ENCODE results near the gene VPS16.
"Not testable (repeated sequence)": the region's sequence is repeated elsewhere in the genome, so short reads cannot be mapped to it uniquely, and the experiment has no call there.

Gene VPS16

DNA sequence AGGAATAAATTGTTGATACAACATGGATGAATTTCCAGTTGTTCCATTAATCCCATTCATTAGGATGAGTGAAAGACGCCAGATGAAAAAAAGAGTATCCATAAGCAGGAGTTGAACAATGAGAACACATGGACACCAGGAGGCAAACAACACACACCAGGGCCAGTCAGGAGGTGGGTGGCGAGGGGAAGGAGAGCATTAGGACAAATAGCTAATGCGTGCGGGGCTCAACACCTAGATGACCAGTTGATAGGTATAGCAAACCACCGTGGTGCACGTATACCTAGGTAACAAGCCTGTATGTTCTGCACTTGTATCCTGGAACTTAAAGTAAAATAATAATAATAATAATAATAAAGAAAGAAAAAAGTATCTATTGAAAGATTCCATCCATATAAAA is 11.2 kb upstream of the VPS16 start:
- no peak overlapping the region for H3K27ac ChIP-seq
- TF ChIP-seq, protein P1, sequence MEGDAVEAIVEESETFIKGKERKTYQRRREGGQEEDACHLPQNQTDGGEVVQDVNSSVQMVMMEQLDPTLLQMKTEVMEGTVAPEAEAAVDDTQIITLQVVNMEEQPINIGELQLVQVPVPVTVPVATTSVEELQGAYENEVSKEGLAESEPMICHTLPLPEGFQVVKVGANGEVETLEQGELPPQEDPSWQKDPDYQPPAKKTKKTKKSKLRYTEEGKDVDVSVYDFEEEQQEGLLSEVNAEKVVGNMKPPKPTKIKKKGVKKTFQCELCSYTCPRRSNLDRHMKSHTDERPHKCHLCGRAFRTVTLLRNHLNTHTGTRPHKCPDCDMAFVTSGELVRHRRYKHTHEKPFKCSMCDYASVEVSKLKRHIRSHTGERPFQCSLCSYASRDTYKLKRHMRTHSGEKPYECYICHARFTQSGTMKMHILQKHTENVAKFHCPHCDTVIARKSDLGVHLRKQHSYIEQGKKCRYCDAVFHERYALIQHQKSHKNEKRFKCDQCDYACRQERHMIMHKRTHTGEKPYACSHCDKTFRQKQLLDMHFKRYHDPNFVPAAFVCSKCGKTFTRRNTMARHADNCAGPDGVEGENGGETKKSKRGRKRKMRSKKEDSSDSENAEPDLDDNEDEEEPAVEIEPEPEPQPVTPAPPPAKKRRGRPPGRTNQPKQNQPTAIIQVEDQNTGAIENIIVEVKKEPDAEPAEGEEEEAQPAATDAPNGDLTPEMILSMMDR (conservative IDR thresholded peaks at IDR 0.05; ENCODE audit: low read depth, low read length) = no peak
- H3K36me3 ChIP-seq (ENCODE audit: insufficient read depth) = no peaks in the 10 kb centered on the region
- H3K9ac ChIP-seq = no peak overlapping the region
- no peak overlapping the region for H3K4me2 ChIP-seq
- no peaks in the 10 kb centered on the region for H4K20me1 ChIP-seq (ENCODE audit: insufficient read depth)
- H3K4me1 ChIP-seq (ENCODE audit: low read depth, poor library complexity, severe bottlenecking) = peaks cover 20% of the 10 kb centered on the region
- no peak overlapping the region for H3K4me3 ChIP-seq (IDR thresholded peaks at IDR 0.05; ENCODE audit: insufficient read depth, low read depth, low read length)
- no peak overlapping the region for H2AFZ ChIP-seq (ENCODE audit: low read depth)
- H3K79me2 ChIP-seq (ENCODE audit: insufficient read depth, low read depth) = no peaks in the 10 kb centered on the region
- H3K27me3 ChIP-seq (ENCODE audit: insufficient read depth, low read depth) = no peaks in the 10 kb centered on the region

- H3K27ac ChIP-seq; H3K36me3 ChIP-seq (ENCODE audit: insufficient read depth); H3K27me3 ChIP-seq (ENCODE audit: insufficient read depth, low read depth); H3K4me3 ChIP-seq (IDR thresholded peaks at IDR 0.05; ENCODE audit: insufficient read depth, low read depth, low read length); H3K79me2 ChIP-seq (ENCODE audit: insufficient read depth, low read depth); H3K4me2 ChIP-seq; H2AFZ ChIP-seq (ENCODE audit: low read depth); H4K20me1 ChIP-seq (ENCODE audit: insufficient read depth); H3K9ac ChIP-seq: not testable (repeated sequence)
- H3K4me1 ChIP-seq (ENCODE audit: low read depth, poor library complexity, severe bottlenecking) = peaks cover 14% of the 10 kb centered on the region
These were observed 9.3 kb upstream of the VPS16 start for GRCh38 chr20:2831206-2831605.

GRCh38 chr20:2833761-2834160 is 6.8 kb upstream of the VPS16 start:
- no peak overlapping the region for H2AFZ ChIP-seq (ENCODE audit: low read depth)
- TF ChIP-seq, protein P1 (conservative IDR thresholded peaks at IDR 0.05; ENCODE audit: low read depth, low read length) = no peak
- H3K27ac ChIP-seq = no peak overlapping the region
- H3K36me3 ChIP-seq (ENCODE audit: insufficient read depth) = no peaks in the 10 kb centered on the region
- H3K79me2 ChIP-seq (ENCODE audit: insufficient read depth, low read depth) = no peaks in the 10 kb centered on the region
- H3K4me1 ChIP-seq (ENCODE audit: low read depth, poor library complexity, severe bottlenecking) = no peaks in the 10 kb centered on the region
- H3K4me2 ChIP-seq = no peak overlapping the region
- no peaks in the 10 kb centered on the region for H3K27me3 ChIP-seq (ENCODE audit: insufficient read depth, low read depth)
- H4K20me1 ChIP-seq (ENCODE audit: insufficient read depth) = no peaks in the 10 kb centered on the region
- no peak overlapping the region for H3K4me3 ChIP-seq (IDR thresholded peaks at IDR 0.05; ENCODE audit: insufficient read depth, low read depth, low read length)
- H3K9ac ChIP-seq = no peak overlapping the region

GRCh38 chr20:2834401-2835110 is 6.0 kb upstream of the VPS16 start:
- Histone ChIP-seq H3K9ac (no peak overlapping the region), H3K27me3 (ENCODE audit: insufficient read depth, low read depth) (no peaks in the 10 kb centered on the region), H3K4me1 (ENCODE audit: low read depth, poor library complexity, severe bottlenecking) (no peaks in the 10 kb centered on the region), H3K27ac (no peak overlapping the region), H4K20me1 (ENCODE audit: insufficient read depth) (no peaks in the 10 kb centered on the region), H2AFZ (ENCODE audit: low read depth) (no peak overlapping the region), H3K4me3 (IDR thresholded peaks at IDR 0.05; ENCODE audit: insufficient read depth, low read depth, low read length) (no peak overlapping the region), H3K4me2 (no peak overlapping the region), H3K79me2 (ENCODE audit: insufficient read depth, low read depth) (no peaks in the 10 kb centered on the region), H3K36me3 (ENCODE audit: insufficient read depth) (no peaks in the 10 kb centered on the region)
- TF ChIP-seq, protein P1 (conservative IDR thresholded peaks at IDR 0.05; ENCODE audit: low read depth, low read length) = no peak

DNA sequence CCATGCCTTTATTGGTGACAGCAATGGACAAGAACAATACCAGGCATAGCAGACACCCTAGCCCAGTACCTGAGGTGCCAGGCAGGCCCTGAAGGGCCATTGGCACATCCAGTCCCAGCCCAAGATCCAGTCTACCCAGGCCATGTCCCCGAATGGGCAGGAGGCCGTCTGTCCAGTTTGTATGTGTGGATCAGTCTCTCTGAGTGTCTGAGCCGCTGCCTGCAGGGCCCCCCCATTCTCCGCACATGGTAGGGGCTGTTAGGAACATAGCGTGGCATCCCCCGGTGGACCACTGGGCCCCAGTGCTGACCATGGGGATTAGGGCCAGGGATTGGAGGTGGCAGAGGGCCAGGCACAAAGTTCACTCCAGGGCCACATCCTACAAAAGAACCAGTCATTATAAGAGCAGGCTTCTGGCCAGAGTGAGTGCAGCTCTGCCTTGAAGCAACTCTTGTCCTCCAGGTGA is 5.2 kb upstream of the VPS16 start:
- no peaks in the 10 kb centered on the region for H3K4me1 ChIP-seq (ENCODE audit: low read depth, poor library complexity, severe bottlenecking)
- H4K20me1 ChIP-seq (ENCODE audit: insufficient read depth) = no peaks in the 10 kb centered on the region
- H3K27me3 ChIP-seq (ENCODE audit: insufficient read depth, low read depth) = no peaks in the 10 kb centered on the region
- H3K4me2 ChIP-seq = no peak overlapping the region
- TF ChIP-seq, protein P1 (conservative IDR thresholded peaks at IDR 0.05; ENCODE audit: low read depth, low read length) = no peak
- H2AFZ ChIP-seq (ENCODE audit: low read depth) = no peak overlapping the region
- no peak overlapping the region for H3K4me3 ChIP-seq (IDR thresholded peaks at IDR 0.05; ENCODE audit: insufficient read depth, low read depth, low read length)
- no peak overlapping the region for H3K27ac ChIP-seq
- H3K36me3 ChIP-seq (ENCODE audit: insufficient read depth) = no peaks in the 10 kb centered on the region
- no peaks in the 10 kb centered on the region for H3K79me2 ChIP-seq (ENCODE audit: insufficient read depth, low read depth)
- no peak overlapping the region for H3K9ac ChIP-seq
